GM10847 (cell line): ENCODE results near the gene WNT9A.

Experiments used
- POLR2A ChIP-seq: IDR thresholded peaks from 2 replicates; pipeline ENCODE4 v1.6.1; 2011; ENCODE audit not compliant: insufficient read length; ENCODE audit errors: extremely low read depth

WNT9A gene

GRCh38 chr1:227888404-227889046 is 59.2 kb downstream of the WNT9A start:
- TF ChIP-seq POLR2A = no peak

GRCh38 chr1:227887697-227888403 is 59.9 kb downstream of the WNT9A start:
- no peak for TF ChIP-seq POLR2A

- TF ChIP-seq POLR2A = no peak
Observed at GRCh38 chr1:227886993-227887696, 60.6 kb downstream of the WNT9A start.

- TF ChIP-seq POLR2A = no peak
Observed at GRCh38 chr1:227886503-227886961, 61.2 kb downstream of the WNT9A start.

GRCh38 chr1:227885648-227886502 is 61.9 kb downstream of the WNT9A start:
- no peak for TF ChIP-seq POLR2A

GRCh38 chr1:227885135-227885647 is 62.5 kb downstream of the WNT9A start:
- TF ChIP-seq POLR2A = no peak

- TF ChIP-seq POLR2A = no peak
Observed at GRCh38 chr1:227884370-227885134, 63.2 kb downstream of the WNT9A start.

GRCh38 chr1:227883641-227884301 is 64.0 kb downstream of the WNT9A start:
- no peak for TF ChIP-seq POLR2A

- no peak for TF ChIP-seq POLR2A
Observed at GRCh38 chr1:227883073-227883520, 64.6 kb downstream of the WNT9A start.

GRCh38 chr1:227880342-227880924 is 67.3 kb downstream of the WNT9A start:
- no peak for TF ChIP-seq POLR2A

GRCh38 chr1:227870366-227870765 is 77.4 kb downstream of the WNT9A start:
- no peak for TF ChIP-seq POLR2A

GRCh38 chr1:227869851-227870305 is 77.9 kb downstream of the WNT9A start:
- no peak for TF ChIP-seq POLR2A

GRCh38 chr1:227869279-227869842 is 78.4 kb downstream of the WNT9A start:
- no peak for TF ChIP-seq POLR2A
